OCI-LY3 (cell line): ENCODE data around the gene TTLL1.

Source experiments
- H2AFZ ChIP-seq: fragments of 200-600, 300-600 bp; shearing (Covaris generic); 2 replicates; pipeline ENCODE4 v1.6.0; 2014; ENCODE audit warnings: antibody characterized with exemption, low read depth, low read length
- H3K27ac ChIP-seq: fragments of 200-600, 300-600 bp; sonication (generic); 2 replicates; pipeline ENCODE4 v1.5.1; 2014; ENCODE audit warnings: mild to moderate bottlenecking, low read length, moderate library complexity, mixed read lengths
- H3K27me3 ChIP-seq: fragments of 200-600, 300-600 bp; sonication (generic); 2 replicates; pipeline ENCODE4 v1.6.1; 2014; ENCODE audit warnings: low read depth, low read length, mixed read lengths
- H3K36me3 ChIP-seq: fragments of 200-600, 300-600 bp; sonication (generic); replicated peaks from 2 replicates; pipeline ENCODE3; 2014; ENCODE audit warnings: low read depth, low read length, mixed read lengths
- H3K4me1 ChIP-seq: fragments of 300-600, 200-600 bp; sonication (generic); 2 replicates; pipeline ENCODE4 v1.6.1; 2014; ENCODE audit warnings: low read length, mixed read lengths
- H3K4me2 ChIP-seq: fragments of 200-600, 300-600 bp; sonication (generic); 2 replicates; pipeline ENCODE4 v1.6.1; 2014; ENCODE audit warnings: low read length, mixed read lengths
- H3K4me3 ChIP-seq: fragments of 300-600, 200-600 bp; sonication (generic); 2 replicates; pipeline ENCODE4 v1.5.1; 2014; ENCODE audit warnings: antibody characterized with exemption, mild to moderate bottlenecking, low read length, moderate library complexity
- H3K79me2 ChIP-seq: fragments of 300-600, 200-600 bp; shearing (Covaris generic); 2 replicates; pipeline ENCODE4 v1.6.1; 2014; ENCODE audit warnings: mild to moderate bottlenecking, low read length, mixed read lengths
- H3K9ac ChIP-seq: fragments of 300-600, 200-600 bp; shearing (Covaris generic); 2 replicates; pipeline ENCODE4 v1.6.0; 2014; ENCODE audit warnings: mild to moderate bottlenecking, low read length, moderate library complexity
- H3K9me3 ChIP-seq: fragments of 200-600, 300-600 bp; shearing (Covaris generic); 2 replicates; pipeline ENCODE4 v1.6.1; 2014; ENCODE audit warnings: low read length, mixed read lengths; ENCODE audit not compliant: insufficient read depth
- H4K20me1 ChIP-seq: fragments of 200-600, 300-600 bp; sonication (generic); 2 replicates; pipeline ENCODE4 v1.6.1; 2016; ENCODE audit warnings: low read length, mixed read lengths; ENCODE audit not compliant: insufficient read depth
- EZH2phosphoT487 ChIP-seq: fragments of 200-600 bp; shearing (Covaris generic); IDR thresholded peaks from 2 replicates; pipeline ENCODE4 v1.6.1; 2018; ENCODE audit warnings: antibody characterized with exemption, mixed run types, low read depth
- TF ChIP-seq, protein P1 (sequence below): fragments of 200-600, 300-600 bp; sonication (generic); IDR thresholded peaks from 2 replicates; pipeline ENCODE4 v1.5.1; 2014; ENCODE audit warnings: antibody characterized with exemption, low read length, low read depth

TTLL1 gene

DNA sequence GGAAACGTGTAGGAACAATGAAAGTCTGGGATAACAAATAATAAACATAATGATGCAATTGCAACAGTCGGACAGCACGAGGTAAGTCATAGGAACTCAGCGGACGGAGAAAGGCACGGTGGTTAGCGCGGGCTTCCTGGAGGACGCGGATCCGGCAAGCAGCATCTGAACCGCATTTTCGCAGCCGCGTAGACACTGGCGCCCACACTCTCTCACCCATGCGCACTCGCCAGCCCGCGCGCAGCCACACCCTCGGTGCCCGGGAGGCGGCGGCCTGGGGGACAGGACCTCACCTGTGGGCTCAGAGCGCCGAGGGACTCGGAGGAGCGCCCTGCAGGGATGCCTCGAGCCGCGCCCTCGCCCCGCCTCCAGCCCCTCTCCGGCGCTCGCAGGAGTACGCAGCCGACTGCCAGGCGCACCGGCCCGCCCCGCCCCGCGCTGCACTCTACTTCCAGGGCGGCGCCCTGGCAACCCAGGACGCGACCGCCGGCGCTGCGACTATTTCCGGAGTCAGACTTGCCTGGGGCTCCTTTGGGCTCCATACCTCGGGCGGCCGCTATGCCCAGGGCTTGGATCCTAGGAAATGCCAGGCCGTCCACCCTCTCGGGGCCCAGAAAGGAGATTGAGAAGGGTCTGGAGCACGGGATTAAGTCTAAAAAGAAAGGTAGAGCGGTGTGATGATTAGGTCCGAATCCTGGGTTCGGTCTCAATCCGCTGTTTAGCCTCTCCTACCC lies at the start of gene TTLL1:
Gene TTLL1, minus strand, starts transcription at position 408 of the 734 bp plus-strand sequence. CDS start 13,805 bp downstream, outside the sequence.
- Histone ChIP-seq H4K20me1 (no peaks in the 10 kb centered on the region), H3K4me3 (peak within 1 kb of the TSS; percentile 86), H2AFZ (peak within 1 kb of the TSS; percentile 89), H3K9me3 (no peaks in the 10 kb centered on the region), H3K36me3 (no peaks in the 10 kb centered on the region), H3K4me2 (peak within 1 kb of the TSS; percentile 86), H3K4me1 (peaks cover 24% of the 10 kb centered on the region), H3K79me2 (no peaks in the 10 kb centered on the region), H3K27me3 (no peaks in the 10 kb centered on the region), H3K9ac (peak within 1 kb of the TSS; percentile 66), H3K27ac (peak within 1 kb of the TSS; percentile 30)
- TF ChIP-seq, protein P1, sequence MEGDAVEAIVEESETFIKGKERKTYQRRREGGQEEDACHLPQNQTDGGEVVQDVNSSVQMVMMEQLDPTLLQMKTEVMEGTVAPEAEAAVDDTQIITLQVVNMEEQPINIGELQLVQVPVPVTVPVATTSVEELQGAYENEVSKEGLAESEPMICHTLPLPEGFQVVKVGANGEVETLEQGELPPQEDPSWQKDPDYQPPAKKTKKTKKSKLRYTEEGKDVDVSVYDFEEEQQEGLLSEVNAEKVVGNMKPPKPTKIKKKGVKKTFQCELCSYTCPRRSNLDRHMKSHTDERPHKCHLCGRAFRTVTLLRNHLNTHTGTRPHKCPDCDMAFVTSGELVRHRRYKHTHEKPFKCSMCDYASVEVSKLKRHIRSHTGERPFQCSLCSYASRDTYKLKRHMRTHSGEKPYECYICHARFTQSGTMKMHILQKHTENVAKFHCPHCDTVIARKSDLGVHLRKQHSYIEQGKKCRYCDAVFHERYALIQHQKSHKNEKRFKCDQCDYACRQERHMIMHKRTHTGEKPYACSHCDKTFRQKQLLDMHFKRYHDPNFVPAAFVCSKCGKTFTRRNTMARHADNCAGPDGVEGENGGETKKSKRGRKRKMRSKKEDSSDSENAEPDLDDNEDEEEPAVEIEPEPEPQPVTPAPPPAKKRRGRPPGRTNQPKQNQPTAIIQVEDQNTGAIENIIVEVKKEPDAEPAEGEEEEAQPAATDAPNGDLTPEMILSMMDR, result 0 out of 2 replicates have a peak, but pooled peaks have one; percentile 4
- no peak for TF ChIP-seq EZH2phosphoT487

DNA sequence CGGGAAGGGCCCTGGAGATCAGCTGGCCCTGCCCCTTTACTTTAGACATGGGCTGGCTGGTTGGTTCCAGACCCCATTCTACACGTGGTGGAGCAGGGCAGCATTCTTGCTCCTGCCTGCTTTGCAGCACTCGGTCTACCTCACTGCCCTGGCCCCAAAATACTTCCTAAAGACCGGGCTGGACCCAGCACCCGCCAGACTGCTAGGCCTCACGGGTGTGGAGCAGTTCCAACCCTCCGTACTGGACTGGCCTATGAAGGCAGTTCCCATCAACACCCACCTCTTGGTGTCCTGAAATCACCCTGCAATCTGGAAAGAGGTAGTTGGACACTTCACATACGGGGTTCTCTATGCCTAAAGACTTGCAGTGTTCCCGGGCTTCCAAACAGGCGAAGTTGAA lies 47.6 kb upstream of the TTLL1 start:
- no peak overlapping the region for H3K4me2 ChIP-seq
- no peaks in the 10 kb centered on the region for H3K27me3 ChIP-seq
- no peaks in the 10 kb centered on the region for H3K9me3 ChIP-seq
- H4K20me1 ChIP-seq, result peaks cover 4% of the 10 kb centered on the region; the same call in 1 of the 2 replicates
- no peak overlapping the region for H3K4me3 ChIP-seq
- H3K27ac ChIP-seq, result no peak overlapping the region
- peaks cover 1% of the 10 kb centered on the region for H3K4me1 ChIP-seq
- no peak overlapping the region for H2AFZ ChIP-seq
- H3K9ac ChIP-seq, result no peak overlapping the region
- TF ChIP-seq, protein P1, result no peak
- no peak for TF ChIP-seq EZH2phosphoT487
- peaks cover 14% of the 10 kb centered on the region for H3K79me2 ChIP-seq
- peaks cover 59% of the 10 kb centered on the region for H3K36me3 ChIP-seq

DNA sequence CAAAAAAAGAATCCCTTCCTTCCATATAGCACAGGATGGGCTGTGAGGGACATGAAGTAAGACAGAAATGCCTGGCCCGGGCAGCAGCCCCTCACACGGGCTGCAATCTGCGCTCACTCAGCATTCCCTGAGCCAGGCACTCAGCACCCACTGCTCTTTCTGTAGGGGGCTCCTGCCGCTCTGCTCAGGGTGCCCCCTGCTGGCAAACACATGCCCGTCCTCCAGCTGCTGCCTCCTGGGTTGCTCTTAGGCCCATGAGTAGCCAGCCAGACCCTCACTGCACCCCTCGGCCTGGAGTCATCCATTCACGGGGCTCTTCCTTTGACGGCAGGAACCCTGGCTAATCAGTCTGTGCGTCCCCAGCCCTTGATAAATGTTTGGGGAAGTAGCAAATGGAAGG lies 47.1 kb upstream of the TTLL1 start:
- peaks cover 8% of the 10 kb centered on the region for H3K79me2 ChIP-seq
- no peak overlapping the region for H3K9ac ChIP-seq
- no peaks in the 10 kb centered on the region for H3K9me3 ChIP-seq
- no peaks in the 10 kb centered on the region for H3K27me3 ChIP-seq
- peaks cover 9% of the 10 kb centered on the region; the same call in 1 of the 2 replicates for H4K20me1 ChIP-seq
- H3K36me3 ChIP-seq, result peaks cover 61% of the 10 kb centered on the region
- TF ChIP-seq EZH2phosphoT487, result no peak
- TF ChIP-seq, protein P1, result peak; percentile 78
- H3K4me1 ChIP-seq, result no peaks in the 10 kb centered on the region
- no peak overlapping the region for H3K4me3 ChIP-seq
- H3K27ac ChIP-seq, result no peak overlapping the region
- H2AFZ ChIP-seq, result no peak overlapping the region
- H3K4me2 ChIP-seq, result no peak overlapping the region

DNA sequence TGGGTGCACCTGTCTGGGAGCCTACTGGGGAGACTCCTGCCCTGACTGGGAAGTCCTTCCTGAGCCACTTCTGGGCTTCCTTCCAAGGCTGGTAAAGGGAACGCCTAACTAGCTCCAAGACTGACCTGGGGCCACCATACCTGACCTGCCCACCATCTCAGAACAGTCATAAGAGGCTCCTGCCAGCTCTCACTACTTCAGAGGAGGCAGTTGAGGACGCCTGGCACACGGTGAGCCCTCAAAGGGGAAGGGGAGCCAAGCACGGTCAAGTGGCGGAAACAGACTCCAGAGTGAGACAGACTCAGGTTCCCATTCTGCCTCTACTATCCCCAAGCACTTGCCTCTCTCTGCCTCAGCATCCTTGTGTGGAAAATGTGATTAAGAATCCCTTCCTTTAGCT lies 46.4 kb upstream of the TTLL1 start:
- TF ChIP-seq, protein P1, result no peak
- TF ChIP-seq EZH2phosphoT487, result no peak
- Histone ChIP-seq H3K4me1 (no peaks in the 10 kb centered on the region), H3K36me3 (peaks cover 54% of the 10 kb centered on the region), H4K20me1 (peaks cover 9% of the 10 kb centered on the region; the same call in 1 of the 2 replicates), H3K27ac (no peak overlapping the region), H2AFZ (no peak overlapping the region), H3K79me2 (peaks cover 4% of the 10 kb centered on the region), H3K27me3 (no peaks in the 10 kb centered on the region), H3K9ac (no peak overlapping the region), H3K9me3 (no peaks in the 10 kb centered on the region), H3K4me3 (no peak overlapping the region), H3K4me2 (no peak overlapping the region)
